A549 (cell line): ENCODE measurements around the gene DIAPH1. TPM values are rescaled to one million over a fixed set of nuclear protein-coding genes. Genes with fewer than 3 reads are reported as not detected.

Experiments used
- ATAC-seq, 2 experiments: fragments of 200-7000 bp in 1 of 2; fragments of >200 bp in 1 of 2; cut with Nextera tagmentation in 1 of 2; cut with Tn5 transposase in 1 of 2; 3 replicates each; pipeline versions ENCODE4 v1.8.0 to v1.9.1; 2018 to 2020; ENCODE audit warnings: mild to moderate bottlenecking in 1 of 2, moderate library complexity in 1 of 2
- CTCF ChIA-PET: fragments of 300-600 bp; sonication (Branson Sonifier 250); formaldehyde crosslinking; extraction: SDS; loops from one replicate; lab custom pipeline; 2021; ENCODE audit warnings: antibody characterized with exemption, inconsistent platforms; lab: Yijun Ruan, JAX
- POLR2A ChIA-PET: fragments of 350-600 bp; formaldehyde crosslinking; extraction: SDS; loops from one replicate; lab custom pipeline; 2021; ENCODE audit warnings: antibody characterized with exemption, inconsistent platforms; lab: Yijun Ruan, JAX
- DNase-seq, 2 experiments: peaks; one replicate each; pipeline versions ENCODE4 v3.0.0 to v3.0.0-alpha.2; 2011 to 2016; ENCODE audit warnings: low read depth in 1 of 2, low spot score in 1 of 2
- FAIRE-seq: peaks from 2 replicates; lab custom pipeline; 2011; peaks lifted over from hg19 to GRCh38; lab: Jason Lieb, UNC
- H3K27ac ChIP-seq, 2 experiments: fragments of >200 bp; sonication (Bioruptor Twin); formaldehyde crosslinking; 3 replicates each; pipeline ENCODE4 v1.5.1; 2016 to 2017
- H3K4me1 ChIP-seq: fragments of >200 bp; sonication (Bioruptor Twin); formaldehyde crosslinking; 3 replicates; pipeline ENCODE4 v1.6.1; 2016
- H3K4me2 ChIP-seq: fragments of >200 bp; sonication (Bioruptor Twin); formaldehyde crosslinking; 3 replicates; pipeline ENCODE4 v1.6.1; 2016
- H3K4me3 ChIP-seq: fragments of >200 bp; sonication (Bioruptor Twin); formaldehyde crosslinking; 3 replicates; pipeline ENCODE4 v1.5.1; 2016
- H3K9me3 ChIP-seq: fragments of >200 bp; sonication (Bioruptor Twin); formaldehyde crosslinking; 3 replicates; pipeline ENCODE4 v1.6.1; 2016
- BCL3 ChIP-seq: fragments of >200 bp; sonication (Bioruptor Twin); formaldehyde crosslinking; IDR thresholded peaks from 3 replicates; pipeline ENCODE4 v1.6.1; 2016
- CBX8 ChIP-seq: fragments of 200-600 bp; sonication (generic); IDR thresholded peaks from 2 replicates; pipeline ENCODE4 v1.6.1; 2016
- FOSL2 ChIP-seq, 2 experiments: fragments of 450-650 bp in 1 of 2; fragments of >200 bp in 1 of 2; sonication (Bioruptor Twin) in 1 of 2; formaldehyde crosslinking; IDR thresholded peaks; 2 replicates each; pipeline versions ENCODE4 v1.5.0 to v1.6.1; 2016 to 2020; ENCODE audit warnings: mild to moderate bottlenecking in 1 of 2, moderate library complexity in 1 of 2
- GATA3 ChIP-seq: IDR thresholded peaks from 2 replicates; pipeline ENCODE4 v1.6.1; 2012; ENCODE audit warnings: borderline replicate concordance
- HDAC2 ChIP-seq: fragments of 200-600 bp; sonication (generic); IDR thresholded peaks from 2 replicates; pipeline ENCODE4 v1.6.1; 2016
- JUN ChIP-seq, 2 experiments: fragments of >200 bp; sonication (Bioruptor Twin); formaldehyde crosslinking; IDR thresholded peaks; 2 replicates in 1 of 2; 3 replicates in 1 of 2; pipeline ENCODE4 v1.6.1; 2016 to 2017
- JUNB ChIP-seq: fragments of >200 bp; sonication (Bioruptor Twin); formaldehyde crosslinking; IDR thresholded peaks from 2 replicates; pipeline ENCODE4 v1.6.1; 2016
- KDM1A ChIP-seq: fragments of 200-600 bp; sonication (generic); IDR thresholded peaks from 2 replicates; pipeline ENCODE4 v1.6.1; 2016; ENCODE audit warnings: low read depth, mild to moderate bottlenecking
- MAZ ChIP-seq: fragments of 150-350 bp; IDR thresholded peaks from 2 replicates; pipeline ENCODE4 v1.6.1; 2014; ENCODE audit warnings: antibody characterized with exemption, low read depth, low read length, borderline replicate concordance
- MYC ChIP-seq: IDR thresholded peaks from 2 replicates; pipeline ENCODE4 v1.6.1; 2012; ENCODE audit warnings: mild to moderate bottlenecking, inconsistent platforms, low read length, improper control_type of control experiment, borderline replicate concordance
- NFE2L2 ChIP-seq: fragments of 150-350 bp; conservative IDR thresholded peaks from 2 replicates; pipeline ENCODE4 v1.6.1; 2014; ENCODE audit warnings: low read length
- NPAS2 ChIP-seq: fragments of 250-450 bp; sonication (Bioruptor Pico); IDR thresholded peaks from 2 replicates; pipeline ENCODE4 v1.8.0; 2022; ENCODE audit warnings: mild to moderate bottlenecking, moderate library complexity, borderline replicate concordance
- NR3C1 ChIP-seq: fragments of >200 bp; sonication (Bioruptor Twin); formaldehyde crosslinking; IDR thresholded peaks from 3 replicates; pipeline ENCODE4 v1.6.1; 2017
- POLR2A ChIP-seq: IDR thresholded peaks from 2 replicates; pipeline ENCODE4 v1.6.1; 2012; ENCODE audit warnings: mild to moderate bottlenecking, low read length
- RFX5 ChIP-seq: fragments of 450-650 bp; IDR thresholded peaks from 2 replicates; pipeline ENCODE4 v1.7.1; 2014; ENCODE audit warnings: antibody characterized with exemption, mild to moderate bottlenecking, moderate library complexity
- RNF2 ChIP-seq: fragments of 200-600 bp; sonication (generic); IDR thresholded peaks from 2 replicates; pipeline ENCODE4 v1.6.1; 2016; ENCODE audit warnings: low read depth, mild to moderate bottlenecking, antibody characterized with exemption, moderate library complexity, borderline replicate concordance
- SMC3 ChIP-seq: fragments of >200 bp; sonication (Bioruptor Twin); formaldehyde crosslinking; IDR thresholded peaks from 3 replicates; pipeline ENCODE4 v1.6.1; 2018; ENCODE audit warnings: inconsistent platforms
- ZC3H11A ChIP-seq: fragments of 450-650 bp; IDR thresholded peaks from 2 replicates; pipeline ENCODE4 v1.6.1; 2014; ENCODE audit warnings: antibody characterized with exemption, mild to moderate bottlenecking
- ZNF302 ChIP-seq: fragments of 250-450 bp; sonication (Bioruptor Pico); IDR thresholded peaks from 2 replicates; pipeline ENCODE4 v1.9.0; 2021; ENCODE audit warnings: inconsistent platforms, mild to moderate bottlenecking, moderate library complexity
- WGBS: methylation state at CpG from one replicate; pipeline ENCODE4 v1.1.6; 2017; ENCODE audit errors: missing lambda C conversion rate; 5-methylcytosine and 5-hydroxymethylcytosine counted together
- polyA plus RNA-seq, 4 experiments: library from polyadenylated mRNA; depleted of rRNA in 3 of 4; stranded (reverse); fragments of >200 nt; fragmentation: RNase III in 1 of 4; extraction: RNeasy Plus Mini Kit Qiagen cat#74134 plus additional on column Dnase treatment in 1 of 4; gene quantifications; 2 replicates in 3 of 4; 3 replicates in 1 of 4; pipeline ENCODE4 v1.2.3, GENCODE V29; 2011 to 2017
- TF ChIP-seq, protein P1 (sequence below): fragments of >200 bp; sonication (Bioruptor Twin); formaldehyde crosslinking; IDR thresholded peaks from 3 replicates; pipeline ENCODE4 v1.5.1; 2016
- TF ChIP-seq, protein P2 (sequence below): fragments of 250-450 bp; sonication (Bioruptor Pico); IDR thresholded peaks from 2 replicates; pipeline ENCODE4 v1.5.0; 2021; ENCODE audit warnings: mild to moderate bottlenecking, moderate library complexity, borderline replicate concordance
- TF ChIP-seq, protein P3 (sequence below): IDR thresholded peaks from 2 replicates; pipeline ENCODE4 v1.6.1; 2012; ENCODE audit warnings: low read depth, borderline replicate concordance

The DIAPH1 gene
- polyA plus RNA-seq, 2 of the 4 experiments (the other 2 are of a cell fraction), result 53.4 to 59.8 TPM

GRCh38 chr5:141512390-141512910, 106.3 kb downstream of the DIAPH1 start (continued):
- TF ChIP-seq SMC3, result peak; percentile 52
- no peak for TF ChIP-seq GATA3
- no peak for TF ChIP-seq RFX5
- TF ChIP-seq HDAC2, result no peak
- no peak for TF ChIP-seq FOSL2 (IDR thresholded peaks at IDR 0.05)
- no peak for TF ChIP-seq FOSL2 (CRISPR knock-in tag; IDR thresholded peaks at IDR 0.05)
- no peak for TF ChIP-seq KDM1A
- TF ChIP-seq RNF2, result no peak

DNA sequence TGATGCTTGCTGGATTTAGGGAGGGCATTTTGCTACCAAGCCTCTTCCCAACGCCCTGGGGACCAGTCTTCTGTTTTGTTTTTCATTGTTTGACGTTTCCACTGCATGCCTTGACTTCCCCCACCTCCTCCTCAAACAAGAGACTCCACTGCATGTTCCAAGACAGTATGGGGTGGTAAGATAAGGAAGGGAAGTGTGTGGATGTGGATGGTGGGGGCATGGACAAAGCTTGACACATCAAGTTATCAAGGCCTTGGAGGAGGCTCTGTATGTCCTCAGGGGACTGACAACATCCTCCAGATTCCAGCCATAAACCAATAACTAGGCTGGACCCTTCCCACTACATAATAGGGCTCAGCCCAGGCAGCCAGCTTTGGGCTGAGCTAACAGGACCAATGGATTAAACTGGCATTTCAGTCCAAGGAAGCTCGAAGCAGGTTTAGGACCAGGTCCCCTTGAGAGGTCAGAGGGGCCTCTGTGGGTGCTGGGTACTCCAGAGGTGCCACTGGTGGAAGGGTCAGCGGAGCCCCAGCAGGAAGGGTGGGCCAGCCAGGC, 107.0 kb downstream of the DIAPH1 start:
- DNase-seq, result no peak
- H3K27ac ChIP-seq, result no peak overlapping the region
- ATAC-seq, result peak in 1 of 2 experiments; percentile 13; a peak in 2 of 6 replicates
- POLR2A ChIA-PET, result no interaction called here
- CTCF ChIA-PET, result interaction anchor here (0.9 to 15.1 kb wide), 8 partner anchors 8 to 173 kb away, joined by 4 to 163 read pairs (median 6); partner anchors contain the start of genes PCDHGA10, PCDHGA2 and PCDHGA7
- H3K4me2 ChIP-seq, result no peak overlapping the region
- H3K4me1 ChIP-seq, result no peaks in the 10 kb centered on the region
- H3K9me3 ChIP-seq, result no peaks in the 10 kb centered on the region
- FAIRE-seq, result no peak
- WGBS, result 53% methylated on average over 3 of the region's 4 CpGs
- no peak overlapping the region for H3K4me3 ChIP-seq
- TF ChIP-seq GATA3 (no peak), NPAS2 (CRISPR knock-in tag) (no peak), CBX8 (no peak), BCL3 (no peak), FOSL2 (IDR thresholded peaks at IDR 0.05) (no peak), FOSL2 (CRISPR knock-in tag; IDR thresholded peaks at IDR 0.05) (no peak), JUNB (no peak), MAZ (no peak), NFE2L2 (no peak), ZC3H11A (no peak), POLR2A (no peak), NR3C1 (no peak), MYC (no peak), HDAC2 (no peak), RNF2 (no peak), ZNF302 (CRISPR knock-in tag) (no peak), JUN (IDR thresholded peaks at IDR 0.05) (no peak)
- TF ChIP-seq, protein P1, sequence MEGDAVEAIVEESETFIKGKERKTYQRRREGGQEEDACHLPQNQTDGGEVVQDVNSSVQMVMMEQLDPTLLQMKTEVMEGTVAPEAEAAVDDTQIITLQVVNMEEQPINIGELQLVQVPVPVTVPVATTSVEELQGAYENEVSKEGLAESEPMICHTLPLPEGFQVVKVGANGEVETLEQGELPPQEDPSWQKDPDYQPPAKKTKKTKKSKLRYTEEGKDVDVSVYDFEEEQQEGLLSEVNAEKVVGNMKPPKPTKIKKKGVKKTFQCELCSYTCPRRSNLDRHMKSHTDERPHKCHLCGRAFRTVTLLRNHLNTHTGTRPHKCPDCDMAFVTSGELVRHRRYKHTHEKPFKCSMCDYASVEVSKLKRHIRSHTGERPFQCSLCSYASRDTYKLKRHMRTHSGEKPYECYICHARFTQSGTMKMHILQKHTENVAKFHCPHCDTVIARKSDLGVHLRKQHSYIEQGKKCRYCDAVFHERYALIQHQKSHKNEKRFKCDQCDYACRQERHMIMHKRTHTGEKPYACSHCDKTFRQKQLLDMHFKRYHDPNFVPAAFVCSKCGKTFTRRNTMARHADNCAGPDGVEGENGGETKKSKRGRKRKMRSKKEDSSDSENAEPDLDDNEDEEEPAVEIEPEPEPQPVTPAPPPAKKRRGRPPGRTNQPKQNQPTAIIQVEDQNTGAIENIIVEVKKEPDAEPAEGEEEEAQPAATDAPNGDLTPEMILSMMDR, result no peak
- TF ChIP-seq, protein P2, sequence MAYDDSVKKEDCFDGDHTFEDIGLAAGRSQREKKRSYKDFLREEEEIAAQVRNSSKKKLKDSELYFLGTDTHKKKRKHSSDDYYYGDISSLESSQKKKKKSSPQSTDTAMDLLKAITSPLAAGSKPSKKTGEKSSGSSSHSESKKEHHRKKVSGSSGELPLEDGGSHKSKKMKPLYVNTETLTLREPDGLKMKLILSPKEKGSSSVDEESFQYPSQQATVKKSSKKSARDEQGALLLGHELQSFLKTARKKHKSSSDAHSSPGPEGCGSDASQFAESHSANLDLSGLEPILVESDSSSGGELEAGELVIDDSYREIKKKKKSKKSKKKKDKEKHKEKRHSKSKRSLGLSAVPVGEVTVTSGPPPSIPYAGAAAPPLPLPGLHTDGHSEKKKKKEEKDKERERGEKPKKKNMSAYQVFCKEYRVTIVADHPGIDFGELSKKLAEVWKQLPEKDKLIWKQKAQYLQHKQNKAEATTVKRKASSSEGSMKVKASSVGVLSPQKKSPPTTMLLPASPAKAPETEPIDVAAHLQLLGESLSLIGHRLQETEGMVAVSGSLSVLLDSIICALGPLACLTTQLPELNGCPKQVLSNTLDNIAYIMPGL (CRISPR knock-in tag), result no peak
- TF ChIP-seq, protein P3, sequence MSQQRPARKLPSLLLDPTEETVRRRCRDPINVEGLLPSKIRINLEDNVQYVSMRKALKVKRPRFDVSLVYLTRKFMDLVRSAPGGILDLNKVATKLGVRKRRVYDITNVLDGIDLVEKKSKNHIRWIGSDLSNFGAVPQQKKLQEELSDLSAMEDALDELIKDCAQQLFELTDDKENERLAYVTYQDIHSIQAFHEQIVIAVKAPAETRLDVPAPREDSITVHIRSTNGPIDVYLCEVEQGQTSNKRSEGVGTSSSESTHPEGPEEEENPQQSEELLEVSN, result no peak
- TF ChIP-seq, all 56 proteins: peak for 0
